Amniotic stem cell (primary cell): ENCODE results near the gene SAXO2.
"Not testable (repeated sequence)": the region's sequence is repeated elsewhere in the genome, so short reads cannot be mapped to it uniquely, and the experiment has no call there.

Experiments used
- DNase-seq: peaks from one replicate; lab custom pipeline; 2025; lab: John Stamatoyannopoulos, UW

Gene SAXO2

GRCh38 chr15:82288202-82288601 is 25.6 kb downstream of the SAXO2 start:
- DNase-seq = not testable (repeated sequence)

DNA sequence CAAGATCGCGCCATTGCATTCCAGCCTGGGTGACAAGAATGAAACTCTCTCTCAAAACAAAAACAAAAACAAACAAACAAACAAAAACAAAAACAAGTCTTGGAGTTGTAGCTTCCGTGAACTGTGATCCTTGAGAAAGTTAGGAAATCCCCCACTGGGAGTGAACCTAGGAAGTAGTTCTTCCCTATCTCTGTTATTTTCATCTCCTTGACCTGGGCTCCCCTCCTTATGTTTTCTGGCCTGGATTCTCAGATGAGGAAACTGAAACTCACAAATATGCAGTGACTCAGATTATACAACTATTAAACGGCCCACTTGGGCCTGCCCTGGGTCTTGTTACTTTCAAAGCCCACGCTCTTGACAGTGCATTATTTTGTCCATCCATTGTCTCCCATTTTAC is 29.7 kb downstream of the SAXO2 start:
- DNase-seq = no peak

- DNase-seq = no peak
Measured at GRCh38 chr15:82294061-82294690, 31.6 kb downstream of the SAXO2 start.

DNA sequence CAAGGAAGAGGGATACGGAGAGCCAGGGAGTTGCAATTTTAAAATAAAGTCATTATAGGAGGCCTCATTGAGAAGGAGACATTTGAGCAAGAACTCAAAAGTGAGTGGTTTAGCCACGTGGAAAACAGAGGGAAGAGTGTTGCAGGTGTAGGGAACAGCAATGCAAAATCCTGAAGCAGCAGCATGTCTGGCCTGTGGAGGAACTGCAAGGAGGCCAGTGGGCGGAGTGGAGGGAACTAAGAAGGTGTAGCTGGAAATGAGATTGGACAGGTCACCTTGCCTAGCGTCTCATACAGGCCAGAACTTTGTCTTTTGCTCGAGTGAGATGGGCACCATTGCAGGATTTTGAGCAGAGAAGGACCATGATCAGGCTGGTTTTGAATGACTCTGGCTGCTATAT is 34.9 kb downstream of the SAXO2 start:
- DNase-seq = no peak

DNA sequence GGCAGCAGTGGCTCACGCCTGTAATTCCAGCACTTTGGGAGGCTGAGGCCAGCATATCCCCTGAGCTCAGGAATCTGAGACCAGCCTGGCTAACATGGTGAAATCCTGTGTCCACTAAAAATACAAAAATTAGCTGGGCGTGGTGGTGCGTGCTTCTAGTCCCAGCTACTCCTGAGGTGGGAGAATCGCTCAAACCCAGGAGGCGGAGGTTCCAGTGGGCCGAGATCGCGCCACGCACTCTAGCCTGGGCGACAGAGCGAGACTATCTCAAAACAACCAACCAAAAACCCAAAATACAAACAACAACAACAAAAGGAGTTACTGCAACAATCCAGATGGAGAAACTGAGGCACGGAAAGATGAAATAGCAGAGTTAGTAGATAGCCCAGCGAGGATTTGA is 35.4 kb downstream of the SAXO2 start:
- DNase-seq = no peak

DNA sequence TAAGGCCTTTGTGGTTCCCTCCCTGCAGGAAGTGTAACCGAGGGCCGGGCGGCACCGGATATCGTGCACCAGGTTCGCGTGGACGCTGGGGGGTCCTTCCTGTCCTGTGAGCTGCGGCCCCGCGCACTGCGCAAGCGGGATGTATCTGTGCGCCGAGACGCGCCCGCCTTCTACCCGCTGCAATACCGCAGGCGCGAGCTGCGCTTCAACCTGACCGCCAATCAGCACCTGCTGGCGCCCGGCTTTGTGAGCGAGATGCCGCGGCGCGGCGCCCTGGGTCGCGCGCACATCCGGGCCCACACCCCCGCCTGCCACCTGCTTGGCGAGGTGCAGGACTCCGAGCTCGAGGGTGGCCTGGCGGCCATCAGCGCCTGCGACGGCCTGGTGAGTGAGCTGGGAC is 35.9 kb downstream of the SAXO2 start:
- no peak for DNase-seq

DNA sequence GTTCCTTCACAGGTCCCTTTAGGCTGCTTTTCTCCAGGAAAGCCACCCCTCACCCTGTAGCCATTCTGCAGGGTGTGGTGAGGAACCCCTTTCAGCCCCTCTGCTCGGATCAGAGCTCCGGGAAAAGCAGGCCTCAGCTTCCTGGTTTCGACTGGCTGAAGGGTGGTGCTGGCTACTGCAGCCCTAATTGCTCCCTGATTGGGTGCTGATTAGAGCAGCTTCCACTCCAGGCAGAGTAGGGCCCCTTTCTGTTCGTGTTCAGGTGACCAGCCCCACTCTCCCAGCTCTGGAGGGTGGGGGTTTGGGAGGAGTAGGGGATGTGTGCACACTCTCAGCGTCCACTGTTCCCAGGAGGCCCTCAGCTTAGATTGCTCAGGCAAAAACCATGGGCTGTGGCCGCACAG is 36.9 kb downstream of the SAXO2 start:
- DNase-seq = not testable (repeated sequence)

GRCh38 chr15:82300326-82300725 is 37.7 kb downstream of the SAXO2 start:
- DNase-seq = not testable (repeated sequence)

- DNase-seq = no peak
Measured at GRCh38 chr15:82300883-82301282, 38.3 kb downstream of the SAXO2 start.

DNA sequence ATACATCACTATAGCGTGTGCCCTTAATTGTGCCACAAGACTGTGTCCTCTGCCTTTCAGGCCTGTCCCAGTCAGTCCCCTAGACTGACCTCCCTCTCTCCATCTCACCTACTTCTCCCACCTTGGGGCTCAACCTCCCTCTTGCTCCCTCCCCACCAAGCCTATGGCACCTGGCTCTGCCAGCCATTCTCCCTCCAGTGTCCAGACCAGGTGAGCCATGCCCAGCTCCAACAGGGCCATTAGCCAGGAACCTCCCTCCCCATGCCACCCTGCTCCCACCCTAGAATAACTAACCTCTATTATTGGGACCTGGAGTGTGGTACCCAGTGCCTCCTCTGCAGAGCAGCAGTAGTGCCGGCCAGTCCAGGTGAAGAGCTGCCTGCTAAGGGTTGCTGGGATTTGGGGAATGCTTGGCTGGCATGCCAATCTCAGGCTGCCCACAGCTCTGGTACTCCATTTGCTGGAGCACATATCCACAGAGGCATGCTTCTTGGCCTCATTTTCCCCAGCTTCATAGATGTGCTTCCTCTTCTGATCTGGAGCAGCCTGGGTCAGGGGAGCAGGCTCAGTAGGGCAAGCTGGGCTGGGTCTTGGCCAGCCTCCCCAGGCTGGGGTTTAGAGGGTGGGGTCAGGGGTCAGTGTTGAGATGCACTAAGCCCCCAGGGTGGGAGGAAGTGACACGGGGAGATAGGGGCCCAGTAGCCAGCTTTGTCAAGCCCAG is 38.8 kb downstream of the SAXO2 start:
- no peak for DNase-seq

GRCh38 chr15:82303956-82304777 is 41.5 kb downstream of the SAXO2 start:
- no peak for DNase-seq

DNA sequence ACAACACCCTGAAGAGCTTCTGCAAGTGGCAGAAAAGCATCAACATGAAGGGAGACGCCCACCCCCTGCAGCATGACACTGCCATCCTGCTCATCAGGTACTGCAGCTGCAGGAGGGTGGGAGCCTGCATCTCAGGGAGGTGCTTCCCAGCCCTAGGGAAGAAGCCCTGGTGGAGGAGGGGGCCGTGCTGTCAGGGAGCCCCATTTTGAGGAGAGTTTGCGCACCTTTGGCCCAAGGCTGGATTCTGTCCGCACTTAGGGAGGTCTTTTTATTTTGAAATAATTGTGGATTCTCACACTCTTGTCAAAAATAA is 42.1 kb downstream of the SAXO2 start:
- no peak for DNase-seq

- no peak for DNase-seq
Measured at GRCh38 chr15:82305621-82306048, 43.0 kb downstream of the SAXO2 start.

GRCh38 chr15:82306791-82307713 is 44.4 kb downstream of the SAXO2 start:
- DNase-seq = no peak

- no peak for DNase-seq
Measured at GRCh38 chr15:82307714-82308081, 45.1 kb downstream of the SAXO2 start.

GRCh38 chr15:82309802-82310201 is 47.2 kb downstream of the SAXO2 start:
- DNase-seq = no peak

DNA sequence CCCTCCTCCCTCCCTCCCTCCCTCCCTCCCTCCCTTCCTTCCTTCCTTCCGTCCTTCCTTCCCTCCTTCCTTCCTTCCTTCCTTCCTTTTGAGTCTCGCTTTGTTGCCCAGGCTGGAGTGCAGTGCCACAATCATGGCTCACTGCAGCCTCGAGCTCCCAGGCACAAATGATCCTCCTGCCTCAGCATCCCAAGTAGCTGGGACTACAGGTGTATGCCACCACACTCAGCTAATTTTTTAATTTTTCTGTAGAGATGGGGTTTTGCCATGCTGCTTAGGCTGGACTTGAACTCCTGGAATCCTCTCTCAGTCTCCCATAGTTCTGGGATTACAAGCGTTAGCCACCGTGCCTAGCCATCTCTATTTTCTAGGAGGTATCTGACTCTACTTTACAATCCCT is 48.7 kb downstream of the SAXO2 start:
- not testable (repeated sequence) for DNase-seq

- DNase-seq = no peak
Measured at GRCh38 chr15:82312586-82313349, 50.1 kb downstream of the SAXO2 start.

- no peak for DNase-seq
Measured at GRCh38 chr15:82313446-82313845, 50.8 kb downstream of the SAXO2 start.

DNA sequence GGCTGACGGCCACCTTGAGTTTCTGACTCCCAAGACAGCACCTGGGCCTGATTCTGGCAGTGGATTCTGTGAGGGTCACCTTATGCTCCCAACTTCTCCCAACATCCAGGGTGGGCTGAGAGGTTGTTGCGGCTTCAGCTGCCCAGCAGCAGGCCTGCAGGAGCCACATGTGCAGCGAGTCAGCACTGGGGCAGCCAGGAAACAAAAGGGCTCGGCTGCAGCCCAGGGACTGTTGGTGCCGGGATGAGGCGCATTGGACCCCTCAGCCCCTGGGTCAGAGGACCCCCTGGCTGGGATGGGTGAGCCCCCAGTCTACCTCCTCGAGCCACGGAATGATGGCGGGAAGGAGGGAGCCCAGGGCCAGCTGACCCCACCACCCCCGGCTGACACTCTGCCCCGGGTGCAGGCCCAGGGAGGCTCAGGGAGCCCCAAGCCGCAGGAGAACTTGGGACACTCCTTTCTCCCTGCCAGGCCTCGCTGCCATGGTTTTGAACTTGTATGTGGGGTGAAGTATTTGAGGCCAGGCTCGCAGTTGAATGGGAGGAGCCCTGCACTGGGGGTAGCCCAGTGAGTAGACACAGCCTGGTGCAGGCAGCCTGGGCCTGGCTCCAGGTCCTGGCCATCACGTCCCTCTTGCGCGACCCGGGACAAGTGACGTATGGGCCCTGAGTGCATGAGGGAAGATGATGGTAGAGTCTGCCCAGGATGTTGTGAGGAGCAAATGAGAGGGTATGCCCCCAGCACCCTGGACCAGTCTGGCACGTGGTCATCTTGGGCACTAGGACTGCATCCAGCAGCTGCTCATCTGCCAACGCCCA is 51.5 kb downstream of the SAXO2 start:
- not testable (repeated sequence) for DNase-seq
